GM12878 (cell line): ENCODE data around the gene PAPLN. TPM values are rescaled to one million over a fixed set of nuclear protein-coding genes. Genes with fewer than 3 reads are reported as not detected.

ENCODE experiments used
- BCL11A ChIP-seq: IDR thresholded peaks from 2 replicates; pipeline ENCODE4 v1.6.1; 2011; ENCODE audit warnings: low read depth, low read length
- CEBPB ChIP-seq, 2 experiments: fragments of 150-350 bp in 1 of 2; IDR thresholded peaks; 2 replicates each; pipeline ENCODE4 v1.6.1; 2012 to 2014; ENCODE audit warnings: low read depth in 2 of 2, low read length in 2 of 2, borderline replicate concordance in 1 of 2, inconsistent platforms in 1 of 2
- CREM ChIP-seq: IDR thresholded peaks from 2 replicates; pipeline ENCODE4 v1.6.1; 2014; ENCODE audit warnings: antibody characterized with exemption, low read depth
- CTCF ChIP-seq, 3 experiments: IDR thresholded peaks in 2 of 3; conservative IDR thresholded peaks in 1 of 3; 2 replicates each; pipeline ENCODE4 v1.5.1; 2011; ENCODE audit warnings: low read depth in 3 of 3, low read length in 3 of 3, mild to moderate bottlenecking in 3 of 3, control low read depth in 2 of 3, moderate library complexity in 2 of 3, inconsistent platforms in 1 of 3, mixed read lengths in 1 of 3; ENCODE audit not compliant: control insufficient read depth in 2 of 3, insufficient read depth in 1 of 3; ENCODE audit errors: extremely low read depth in 1 of 3
- DPF2 ChIP-seq: fragments of 450-650 bp; IDR thresholded peaks from 2 replicates; pipeline ENCODE4 v1.6.1; 2017; ENCODE audit warnings: mild to moderate bottlenecking
- EGR1 ChIP-seq, 2 experiments: IDR thresholded peaks; 1 replicate in 1 of 2; 2 replicates in 1 of 2; pipeline ENCODE4 v1.6.1; 2011 to 2012; ENCODE audit warnings: low read depth in 2 of 2, low read length in 2 of 2, borderline replicate concordance in 1 of 2, mild to moderate bottlenecking in 1 of 2, moderate library complexity in 1 of 2
- FOXM1 ChIP-seq: IDR thresholded peaks from 2 replicates; pipeline ENCODE4 v1.6.1; 2012; ENCODE audit warnings: low read depth, mild to moderate bottlenecking, inconsistent platforms, low read length, moderate library complexity
- JUNB ChIP-seq: IDR thresholded peaks from 2 replicates; pipeline ENCODE4 v1.6.1; 2016; ENCODE audit warnings: antibody characterized with exemption, mild to moderate bottlenecking
- KDM1A ChIP-seq: fragments of 200-600 bp; sonication (generic); IDR thresholded peaks from 2 replicates; pipeline ENCODE4 v1.6.1; 2016; ENCODE audit warnings: borderline replicate concordance
- MTA3 ChIP-seq: IDR thresholded peaks from 2 replicates; pipeline ENCODE4 v1.6.1; 2012; ENCODE audit warnings: low read length, inconsistent platforms, borderline replicate concordance
- NFYA ChIP-seq: IDR thresholded peaks from 2 replicates; pipeline ENCODE4 v1.6.1; 2011; ENCODE audit warnings: low read depth, mild to moderate bottlenecking, low read length, improper control_type of control experiment, borderline replicate concordance
- PAX8 ChIP-seq: fragments of 450-650 bp; IDR thresholded peaks from 2 replicates; pipeline ENCODE4 v1.6.1; 2017; ENCODE audit warnings: mild to moderate bottlenecking, moderate library complexity
- PML ChIP-seq: IDR thresholded peaks from 2 replicates; pipeline ENCODE4 v1.6.1; 2012; ENCODE audit warnings: low read length, inconsistent platforms
- POU2F2 ChIP-seq: IDR thresholded peaks from 3 replicates; pipeline ENCODE4 v1.6.1; 2011; ENCODE audit warnings: low read depth, mild to moderate bottlenecking, low read length, borderline replicate concordance
- RCOR1 ChIP-seq: conservative IDR thresholded peaks from 2 replicates; pipeline ENCODE4 v1.6.1; 2012; ENCODE audit warnings: low read depth, low read length, improper control_type of control experiment
- SKIL ChIP-seq: fragments of 450-650 bp; IDR thresholded peaks from 2 replicates; pipeline ENCODE4 v1.6.1; 2017; ENCODE audit warnings: mild to moderate bottlenecking, low read depth, inconsistent platforms; ENCODE audit not compliant: poor library complexity, severe bottlenecking
- YY1 ChIP-seq: IDR thresholded peaks from 2 replicates; pipeline ENCODE4 v1.6.1; 2011; ENCODE audit warnings: low read depth, mild to moderate bottlenecking, low read length
- ZBTB11 ChIP-seq: fragments of 450-650 bp; formaldehyde crosslinking; IDR thresholded peaks from 2 replicates; pipeline ENCODE4 v1.5.0; 2022; ENCODE audit warnings: mild to moderate bottlenecking, missing genetic modification characterization
- ZBTB40 ChIP-seq: fragments of 450-650 bp; IDR thresholded peaks from 2 replicates; pipeline ENCODE4 v1.6.1; 2016; ENCODE audit warnings: mild to moderate bottlenecking, moderate library complexity, borderline replicate concordance
- ZZZ3 ChIP-seq: IDR thresholded peaks from 2 replicates; pipeline ENCODE4 v1.6.1; 2011; ENCODE audit warnings: low read depth; ENCODE audit not compliant: control insufficient read depth, insufficient read length
- polyA plus RNA-seq, 11 experiments: library from polyadenylated mRNA; depleted of rRNA in 4 of 11; unstranded in 6 of 11; stranded (reverse) in 5 of 11; fragments of >200 nt; fragmentation: Nextera tagmentation in 4 of 11; fragmentation: Illumina TruSeq in 1 of 11; extraction: Ambion mirVana in 4 of 11; extraction: Trizol in 1 of 11; gene quantifications; 1 replicate in 1 of 11; 2 replicates in 10 of 11; pipeline versions ENCODE4 v1.2.1 to v1.2.3, GENCODE V29; 2011 to 2016; ENCODE audit warnings: inconsistent platforms in 2 of 11, missing spikeins in 2 of 11, low read depth in 1 of 11
- total RNA-seq, 4 experiments: library from RNA; depleted of rRNA in 3 of 4; stranded (reverse); fragments of >200 nt in 3 of 4; fragmentation: Illumina TruSeq in 1 of 4; extraction: Trizol in 1 of 4; gene quantifications; 2 replicates each; pipeline versions ENCODE4 v1.2.1 to v1.2.3, GENCODE V29; 2013 to 2021

Gene PAPLN
- total and polyA plus RNA-seq, 10 of the 15 experiments (the other 5 are each of a cell fraction or from before 2014, with no cell fraction given): 1.8 to 19.8 (median 7.4) TPM

GRCh38 chr14:73223049-73223448, 14.3 kb upstream of the PAPLN start (continued):
- TF ChIP-seq CEBPB (IDR thresholded peaks at IDR 0.05; ENCODE audit: borderline replicate concordance in 1 of 2, low read depth in 2 of 2, low read length in 2 of 2) (no peak), KDM1A (no peak), ZBTB40 (no peak), ZBTB11 (CRISPR knock-in tag) (no peak), MTA3 (no peak; the same call in 1 of the 2 replicates), EGR1 (IDR thresholded peaks at IDR 0.05; ENCODE audit: borderline replicate concordance in 1 of 2, low read depth in 2 of 2, low read length in 2 of 2) (no peak), NFYA (no peak), JUNB (peak; percentile 59), DPF2 (0 out of 2 replicates have a peak, but pooled peaks have one; percentile 33), ZZZ3 (no peak), SKIL (peak; percentile 64), PAX8 (no peak), FOXM1 (no peak), RCOR1 (no peak), CTCF (IDR thresholded peaks at IDR 0.05 in 2 of 3, conservative IDR thresholded peaks at IDR 0.05 in 1 of 3; ENCODE audit: control insufficient read depth in 2 of 3, extremely low read depth in 1 of 3, insufficient read depth in 1 of 3, low read depth in 3 of 3, low read length in 3 of 3) (peak in 1 of 3 experiments; percentile 50; a peak in 2 of 6 replicates), POU2F2 (peak; percentile 97), BCL11A (0 out of 2 replicates have a peak, but pooled peaks have one; percentile 35), YY1 (peak; percentile 57; the same call in 1 of the 2 replicates), CREM (no peak), PML (0 out of 2 replicates have a peak, but pooled peaks have one; percentile 27)
